ENCODE results near the gene CSRP1. TPM values are rescaled to one million over a fixed set of nuclear protein-coding genes. Genes with fewer than 3 reads are reported as not detected.
"Not testable (repeated sequence)": the region's sequence is repeated elsewhere in the genome, so short reads cannot be mapped to it uniquely, and the experiment has no call there.

The CSRP1 gene
- total RNA-seq, 1 donor from 2014 or later = 91.8 TPM

DNA sequence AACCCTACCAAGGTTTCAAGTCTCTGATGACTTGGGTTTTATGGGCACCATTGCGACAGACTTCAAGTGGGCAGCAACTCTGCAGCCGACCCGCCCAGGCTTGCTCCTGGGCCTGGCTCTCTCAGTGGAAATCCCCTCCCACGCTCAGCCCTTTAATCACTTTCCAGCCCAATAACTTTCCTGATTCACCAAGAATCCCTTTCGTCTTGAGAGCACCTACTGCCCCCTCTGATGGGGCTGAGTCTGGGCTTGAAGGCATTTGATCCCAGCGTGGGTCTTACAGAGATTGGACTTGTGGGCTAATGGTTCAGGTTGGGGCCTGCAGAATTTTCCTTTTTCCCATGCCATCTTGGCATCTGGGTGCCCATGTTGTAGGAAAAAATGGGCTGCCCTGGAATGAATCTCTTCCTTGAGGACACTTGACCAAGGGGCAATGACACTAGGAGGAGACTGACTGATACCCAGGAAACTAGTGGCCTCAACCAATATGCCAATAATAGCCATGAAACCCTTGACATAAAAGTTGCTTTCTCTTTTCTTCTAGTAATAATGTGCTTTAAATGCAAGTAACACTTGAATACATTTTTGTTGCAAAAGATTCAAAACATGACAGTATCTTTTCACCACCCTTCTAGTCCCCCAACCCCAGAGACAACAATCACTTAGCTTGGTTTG, 30.1 kb downstream of the CSRP1 start:
- DNase-seq = no peak

DNA sequence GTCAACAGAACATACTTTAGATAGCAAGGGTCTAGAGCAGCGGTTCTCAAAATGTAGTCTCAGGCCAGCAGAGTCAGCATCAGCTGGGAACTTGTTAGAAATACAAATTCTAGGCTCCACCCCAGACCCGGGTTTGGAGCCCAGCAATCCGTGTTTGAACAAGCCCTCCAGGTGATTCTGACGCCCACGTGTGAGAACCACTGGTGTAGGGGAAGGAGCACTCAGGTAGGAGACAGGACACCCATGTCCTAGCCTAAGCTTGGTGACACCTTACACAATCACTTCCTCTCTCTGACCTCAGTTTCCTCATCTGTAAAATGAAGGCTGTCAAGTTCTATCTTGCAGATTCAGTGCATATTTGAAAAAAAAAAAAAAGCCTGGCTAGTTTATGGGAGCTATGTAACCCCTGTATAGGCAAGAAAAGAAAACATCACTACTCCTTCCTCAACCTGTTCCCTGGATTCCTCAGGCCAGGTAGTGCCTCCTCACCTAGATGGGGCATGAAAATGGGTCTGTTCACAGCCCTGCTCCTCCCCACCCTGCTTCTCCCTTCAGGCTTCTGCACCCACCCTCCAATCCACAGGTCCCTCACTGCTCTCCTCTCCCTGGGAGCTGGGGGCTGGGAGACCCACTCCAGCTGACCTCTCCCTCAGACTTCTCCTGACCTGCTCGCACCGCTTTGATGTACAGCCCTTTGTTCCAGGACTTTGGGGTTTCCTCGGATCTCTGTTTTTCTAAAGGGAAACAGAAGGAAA, 30.8 kb downstream of the CSRP1 start:
- DNase-seq = no peak

DNA sequence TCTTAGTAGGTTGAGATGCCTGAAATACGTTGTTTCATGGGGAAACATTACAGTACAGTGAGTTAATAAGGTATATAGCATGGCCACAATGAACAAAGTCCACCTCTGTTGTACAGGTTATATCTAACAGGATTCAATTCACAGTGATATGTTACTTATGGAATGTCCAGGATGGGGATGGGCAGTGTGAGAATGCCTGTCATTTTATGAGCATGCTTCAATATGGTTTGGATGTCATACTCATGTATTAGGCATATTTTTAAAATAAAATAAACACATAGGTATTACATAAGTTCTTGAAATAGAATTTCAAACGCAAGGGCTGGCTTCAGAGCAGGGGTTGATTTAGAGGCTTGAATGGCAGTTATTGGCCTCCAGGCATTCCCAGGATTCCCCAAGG, 31.8 kb downstream of the CSRP1 start:
- DNase-seq = no peak

DNA sequence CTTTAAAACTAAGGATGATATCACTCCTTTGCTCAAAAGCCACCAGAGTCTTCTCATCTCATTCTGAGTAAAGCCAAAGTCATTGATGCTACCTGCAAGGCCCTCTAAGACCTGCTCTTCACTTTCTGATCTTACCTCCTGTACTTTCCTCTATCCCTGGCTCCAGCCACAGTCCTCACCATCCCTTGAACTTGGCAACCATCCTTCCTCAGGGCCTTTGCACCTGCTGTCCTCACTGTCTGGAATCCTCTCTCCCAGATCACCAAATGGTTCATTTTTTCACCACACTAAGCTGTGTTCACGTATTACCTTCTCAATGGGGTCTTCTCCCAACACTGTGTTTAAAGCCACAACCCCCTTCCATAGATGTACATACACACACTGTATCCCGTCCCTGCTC, 33.6 kb downstream of the CSRP1 start:
- DNase-seq = no peak

DNA sequence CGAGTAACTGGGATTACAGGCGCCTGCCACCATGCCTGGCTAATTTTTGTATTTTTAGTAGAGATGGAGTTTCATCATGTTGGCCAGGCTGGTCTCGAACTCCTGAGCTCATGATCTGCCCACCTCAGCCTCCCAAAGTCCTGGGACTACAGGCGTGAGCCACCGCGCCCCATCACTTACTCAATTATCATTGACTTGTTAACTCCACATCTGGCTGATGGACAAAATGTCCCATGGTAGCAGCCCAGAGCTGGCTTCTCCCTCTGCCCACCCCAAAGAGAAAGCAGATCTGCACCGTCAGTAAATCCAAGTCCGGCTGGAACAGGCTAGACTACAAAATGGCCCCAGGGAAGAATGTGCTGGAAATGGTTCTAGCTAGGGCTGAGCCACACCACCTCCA, 34.6 kb downstream of the CSRP1 start:
- not testable (repeated sequence) for DNase-seq

DNA sequence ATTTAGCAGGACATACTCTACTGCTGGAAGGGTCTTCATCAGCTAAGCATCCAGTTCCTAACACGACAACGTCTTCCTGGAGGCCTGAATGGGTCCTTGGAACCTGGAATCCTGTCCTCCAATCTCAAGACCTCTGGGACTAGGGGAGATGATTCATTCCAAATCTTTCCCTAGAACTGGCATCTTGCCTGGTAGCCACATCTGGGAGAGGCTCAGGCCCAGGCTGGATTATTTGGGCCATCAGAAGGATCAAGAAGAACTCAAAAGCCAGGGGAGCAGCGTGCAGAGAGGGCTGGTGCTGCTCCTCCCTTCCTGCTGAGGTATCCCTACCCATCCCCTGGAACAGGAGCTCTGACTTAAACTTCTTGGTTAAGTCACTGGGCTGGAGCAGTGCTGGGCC, 35.2 kb downstream of the CSRP1 start:
- DNase-seq = no peak

DNA sequence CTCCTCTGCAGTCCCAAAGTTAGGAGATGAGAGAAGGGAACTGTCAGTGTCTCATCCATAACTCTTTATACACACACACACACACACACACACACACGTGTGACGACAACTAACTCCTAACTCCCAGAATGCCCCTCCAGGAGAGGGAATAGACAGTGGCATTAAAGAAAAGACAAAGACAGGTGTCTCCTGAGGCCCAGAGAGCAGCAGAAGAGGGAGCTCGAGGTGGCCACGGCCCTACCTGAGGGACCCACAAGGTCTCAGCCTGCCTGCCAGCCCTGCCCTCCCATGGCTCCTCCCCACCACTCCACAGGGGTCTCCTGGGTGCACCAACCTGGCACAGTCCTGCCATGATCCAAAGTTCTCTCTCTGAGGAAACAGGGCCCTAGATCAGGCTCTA, 36.3 kb downstream of the CSRP1 start:
- no peak for DNase-seq

DNA sequence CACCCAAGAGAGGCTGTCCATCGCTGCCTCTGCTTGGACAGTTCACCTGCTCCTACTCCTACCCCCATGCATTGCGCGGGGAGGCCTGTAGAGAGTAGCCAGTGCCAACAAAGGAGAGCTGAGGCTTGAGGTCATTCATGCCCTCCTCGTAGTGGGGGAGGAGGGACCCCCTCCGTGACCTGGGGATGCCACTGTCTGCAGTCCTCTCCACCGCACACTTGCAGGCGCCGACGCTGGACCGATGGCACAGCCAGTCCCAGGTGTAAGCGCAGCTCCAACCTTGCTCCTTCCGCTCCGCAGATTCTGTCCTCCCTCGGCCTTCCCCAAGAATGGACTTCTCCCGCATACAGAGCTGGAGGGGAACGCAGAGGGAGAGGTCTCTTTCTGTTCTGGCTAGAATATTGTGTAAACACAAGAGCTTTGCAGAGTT, 37.3 kb downstream of the CSRP1 start:
- DNase-seq = no peak

DNA sequence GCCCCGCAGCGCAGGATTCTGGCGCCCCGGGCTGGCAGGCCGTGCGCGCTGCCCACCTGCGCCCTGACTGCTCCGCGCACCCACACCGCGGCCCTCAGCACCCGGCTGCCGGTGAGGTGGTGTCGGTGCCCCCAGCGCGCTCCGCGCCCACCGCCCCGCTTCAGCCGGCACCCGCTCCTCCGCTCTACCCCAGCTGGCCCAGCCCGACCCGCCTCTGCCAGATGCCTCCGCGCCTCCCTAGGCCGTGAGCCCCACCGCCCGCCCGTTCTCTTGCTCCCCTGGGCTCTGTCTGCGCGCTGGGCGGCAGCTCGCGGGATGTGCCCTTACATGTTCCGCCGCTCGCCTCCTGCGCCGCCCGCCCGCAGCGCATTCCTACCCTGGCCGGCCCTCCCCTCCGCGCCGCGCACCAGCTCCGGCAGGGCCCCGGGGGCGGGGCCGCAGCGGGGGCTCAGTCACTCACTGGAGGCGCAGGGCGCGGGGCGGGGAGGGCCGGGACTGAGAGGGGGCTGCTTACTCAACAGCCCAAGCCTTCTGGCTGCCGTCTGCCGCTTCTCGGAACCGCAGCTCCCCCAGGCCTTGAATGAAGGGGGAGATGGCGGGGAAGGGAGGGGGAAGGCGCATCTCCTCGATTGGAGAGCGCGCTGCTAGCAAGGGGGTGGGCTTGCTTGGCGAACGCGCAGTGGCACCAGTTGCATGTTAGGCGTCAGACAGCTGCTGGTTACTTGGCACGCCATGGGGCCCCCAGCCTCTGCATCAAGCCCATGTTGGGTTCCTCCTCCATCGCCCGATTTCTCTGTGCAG, 37.9 kb downstream of the CSRP1 start, which contains the start of gene PHLDA3:
TSS of gene PHLDA3 (minus strand) at position 345 of the 801 bp plus-strand sequence. CDS start 402 bp downstream, outside the sequence.
- DNase-seq = peak; percentile 90

DNA sequence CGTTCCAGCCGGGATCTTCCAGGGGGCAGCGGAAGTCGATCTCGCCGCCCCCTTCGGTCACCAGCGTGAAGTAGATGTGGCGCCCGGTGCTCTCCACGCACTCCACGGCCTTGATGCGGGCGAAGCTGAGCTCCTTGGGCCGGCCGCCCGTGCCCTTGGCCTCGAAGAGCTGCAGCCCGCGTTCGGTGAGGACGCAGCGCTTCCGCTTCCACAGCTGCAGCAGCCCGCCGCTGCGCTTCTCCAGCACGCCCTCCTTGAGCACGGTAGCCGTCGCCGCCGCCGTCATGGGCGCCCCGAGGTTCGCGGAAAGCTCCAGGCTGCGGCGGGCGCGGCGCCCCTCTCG, 38.5 kb downstream of the CSRP1 start:
- DNase-seq = no peak

DNA sequence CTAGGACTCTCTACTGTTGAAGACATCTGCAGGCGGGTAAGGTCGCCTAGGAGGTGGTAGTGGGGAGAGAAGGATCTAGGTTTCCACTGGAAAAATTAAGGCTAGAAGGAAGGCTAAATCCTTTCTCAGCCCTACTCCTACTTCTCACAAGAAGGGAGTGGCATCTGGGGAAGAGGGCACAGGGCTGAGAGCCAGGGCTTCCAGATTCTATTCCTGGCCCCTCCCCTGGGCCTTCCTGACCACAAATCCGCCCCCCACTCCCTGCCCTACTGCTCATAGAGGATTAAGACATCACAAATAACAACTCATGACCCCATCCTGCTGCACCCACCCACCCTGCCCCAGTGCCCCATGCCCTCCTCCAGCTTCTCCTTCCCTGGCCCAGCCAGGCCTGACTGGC, 40.4 kb downstream of the CSRP1 start:
- DNase-seq = no peak

DNA sequence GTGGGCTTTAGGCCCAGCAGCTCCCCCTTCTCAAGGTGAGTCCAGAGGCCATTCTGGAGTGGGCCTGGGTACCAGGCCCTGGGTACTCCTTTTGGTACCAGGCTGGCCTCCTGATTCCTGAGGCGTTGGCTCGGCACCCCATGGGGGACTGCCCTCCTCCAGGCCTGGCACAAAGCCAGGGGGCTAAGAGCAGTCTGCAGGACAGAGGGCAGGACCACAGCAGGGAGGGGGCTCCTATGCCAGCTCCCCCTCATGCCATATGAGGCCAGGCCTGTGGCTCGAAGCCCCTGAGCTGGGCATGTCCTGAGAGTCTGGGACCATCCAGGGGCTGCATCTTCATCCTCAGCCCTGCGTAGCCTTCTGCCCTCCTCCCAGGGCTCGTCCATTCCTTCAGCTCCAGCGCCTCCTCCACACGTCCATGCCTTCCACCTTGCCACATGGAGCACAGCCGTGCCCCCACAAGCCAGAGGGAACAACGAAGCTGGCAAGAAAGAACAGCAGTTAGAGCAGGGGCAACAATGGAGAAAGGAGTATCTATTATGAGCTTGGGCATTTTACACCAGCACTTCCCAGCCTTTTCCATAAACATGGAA, 41.1 kb downstream of the CSRP1 start:
- DNase-seq = no peak

DNA sequence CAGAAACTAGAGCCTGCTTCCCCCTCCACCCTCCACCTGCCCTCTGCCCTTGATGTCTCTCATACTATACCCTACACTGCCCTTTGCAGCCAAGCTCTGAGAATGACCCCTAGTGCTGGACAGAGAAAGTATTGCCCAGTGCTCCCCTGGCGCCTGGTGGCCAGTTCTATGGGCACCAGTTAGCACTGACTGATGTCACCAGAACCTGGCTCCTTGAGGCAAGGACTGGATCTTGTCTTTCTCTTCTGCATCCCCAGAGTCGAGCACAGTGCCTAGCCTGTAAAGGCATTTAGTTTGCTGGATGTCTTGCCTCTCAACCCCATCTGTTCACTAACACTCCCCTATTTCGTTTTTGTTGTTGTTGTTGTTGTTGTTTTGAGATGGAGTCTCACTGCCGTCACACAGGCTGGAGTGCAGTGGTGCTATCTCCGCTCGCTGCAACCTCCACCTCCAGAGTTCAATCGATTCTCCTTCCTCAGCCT, 43.8 kb downstream of the CSRP1 start:
- DNase-seq = no peak

DNA sequence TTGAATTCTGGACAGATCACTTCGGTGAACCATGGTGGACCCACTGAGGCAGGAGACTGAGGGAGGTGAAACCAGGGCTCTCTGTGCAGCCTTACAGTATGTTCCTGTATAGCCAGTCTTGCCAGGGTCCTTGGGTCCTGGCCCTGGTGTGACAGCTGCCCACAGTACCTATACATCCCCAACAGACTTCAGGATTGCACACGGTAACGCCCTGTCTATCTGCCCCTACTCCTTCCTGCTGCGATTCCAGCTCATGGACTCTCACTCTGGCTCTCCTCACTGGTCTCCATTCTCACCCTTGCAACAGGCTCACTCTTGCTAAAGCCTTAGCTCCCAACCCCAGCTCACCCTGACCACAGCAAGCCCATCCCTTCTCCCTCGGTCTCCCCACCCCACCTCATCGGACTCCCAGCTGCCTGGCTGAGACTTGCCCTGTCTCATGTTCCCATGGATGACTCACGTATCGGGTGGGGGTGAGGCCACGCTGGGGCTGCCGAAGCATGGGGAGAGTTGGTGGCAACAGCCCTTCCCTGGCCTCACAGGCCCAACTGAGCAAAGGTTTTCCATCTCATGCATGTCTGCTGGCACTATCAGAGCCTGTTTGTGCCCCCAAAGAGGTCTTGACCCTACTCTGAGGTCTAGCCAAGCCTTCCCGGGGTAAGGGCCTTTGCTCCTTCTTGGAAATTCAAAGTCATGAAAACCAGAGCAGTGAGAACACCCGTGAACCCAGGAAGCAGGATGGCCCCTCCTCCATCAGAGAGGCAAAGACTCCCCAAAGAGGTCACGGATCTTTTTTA, 45.1 kb downstream of the CSRP1 start:
- DNase-seq = no peak

DNA sequence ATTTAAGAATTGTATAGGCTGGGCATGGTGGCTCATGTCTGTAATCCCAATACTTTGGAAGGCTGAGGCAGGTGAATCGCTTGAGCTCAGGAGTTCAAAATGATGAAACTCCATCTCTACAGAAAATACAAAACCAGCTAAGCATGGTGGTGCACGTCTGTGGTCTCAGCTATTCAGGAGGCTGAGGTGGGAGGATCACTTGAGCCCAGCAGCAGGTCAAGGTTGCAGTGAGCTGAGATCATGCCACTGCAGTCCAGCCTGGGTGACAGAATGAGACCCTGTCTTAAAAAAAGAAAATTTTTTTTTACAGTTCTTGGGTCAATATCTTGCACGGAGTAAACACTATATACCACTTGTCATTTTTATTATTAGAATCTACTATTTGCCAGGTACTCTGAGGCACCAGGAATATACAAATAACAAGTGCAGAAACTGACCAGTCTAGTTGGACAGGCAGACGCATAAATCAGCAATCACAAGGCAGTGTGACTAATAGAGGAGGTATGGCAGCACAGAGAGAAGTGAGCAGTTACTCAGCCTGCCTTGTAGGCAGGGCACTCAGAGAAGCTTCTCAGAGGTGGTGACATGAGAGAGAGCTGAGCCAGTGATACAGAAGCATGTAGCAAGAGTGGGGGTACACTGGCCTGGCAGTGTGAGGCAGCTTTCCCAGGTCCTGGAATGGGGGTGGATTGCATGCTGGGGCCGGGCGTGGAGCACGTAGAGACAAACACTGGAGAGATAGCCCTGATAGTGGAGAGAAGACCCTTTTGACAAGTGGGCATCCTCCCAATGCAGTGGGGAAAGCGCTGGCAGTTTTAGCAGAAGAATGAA, 45.9 kb downstream of the CSRP1 start:
- no peak for DNase-seq

DNA sequence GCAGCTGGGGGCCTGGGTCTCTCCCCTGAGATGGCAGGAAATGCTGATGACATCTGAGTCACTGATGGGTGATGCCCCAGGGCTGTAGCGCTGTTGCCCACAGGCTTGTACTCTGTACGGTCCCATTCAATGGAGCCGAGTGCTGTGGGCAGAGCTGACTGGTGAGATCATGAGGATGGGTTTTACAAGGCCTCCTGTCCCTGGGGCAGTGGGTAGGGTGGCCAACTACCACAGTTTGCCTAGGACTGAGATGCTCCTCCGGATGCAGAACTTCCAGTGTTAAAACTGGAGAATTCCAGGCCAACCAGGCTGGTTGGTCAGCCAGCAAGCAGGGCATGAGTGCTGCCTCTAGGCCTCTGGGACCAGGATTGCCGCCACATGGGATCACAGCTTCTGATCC, 47.1 kb downstream of the CSRP1 start:
- DNase-seq = no peak

DNA sequence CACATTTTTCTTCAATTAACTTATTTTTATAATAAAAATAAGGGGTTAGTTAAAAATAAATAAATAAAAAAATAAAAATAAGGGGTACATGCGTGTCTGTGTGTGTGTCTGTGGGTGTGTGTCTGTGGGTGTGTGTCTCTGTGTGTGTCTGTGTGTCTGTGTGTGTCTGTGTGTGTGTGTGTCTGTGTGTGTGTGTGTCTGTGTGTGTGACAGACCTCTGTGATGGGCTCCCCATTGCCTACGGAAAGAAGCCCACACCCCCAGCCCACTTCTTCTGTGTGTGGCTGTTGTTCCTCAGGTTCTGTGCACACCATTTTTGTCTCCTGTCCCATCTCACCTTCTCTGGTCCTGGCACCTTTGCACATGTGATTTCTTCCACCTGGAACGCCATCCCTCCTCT, 47.9 kb downstream of the CSRP1 start:
- no peak for DNase-seq

DNA sequence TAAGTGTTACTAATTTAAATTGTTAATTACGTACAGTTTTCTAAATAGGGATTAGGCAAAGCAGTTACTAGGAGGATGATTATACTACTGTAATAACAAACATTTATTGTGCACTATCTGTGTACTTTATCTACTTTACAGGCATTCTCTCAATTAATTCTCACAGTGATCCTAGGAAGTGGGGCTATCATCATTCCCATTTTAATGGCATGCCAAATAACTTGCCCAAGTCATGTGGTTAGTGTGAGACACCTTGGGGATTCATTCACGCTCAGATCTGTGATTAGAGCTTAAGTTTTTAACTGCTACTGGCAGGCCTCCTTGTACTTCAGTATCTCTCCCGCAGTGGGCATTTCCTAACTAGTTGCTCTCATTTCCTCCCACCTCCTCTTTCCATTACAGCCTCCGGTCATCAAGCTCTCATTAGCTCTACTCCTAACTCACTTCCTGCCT, 49.4 kb downstream of the CSRP1 start:
- DNase-seq = no peak

DNA sequence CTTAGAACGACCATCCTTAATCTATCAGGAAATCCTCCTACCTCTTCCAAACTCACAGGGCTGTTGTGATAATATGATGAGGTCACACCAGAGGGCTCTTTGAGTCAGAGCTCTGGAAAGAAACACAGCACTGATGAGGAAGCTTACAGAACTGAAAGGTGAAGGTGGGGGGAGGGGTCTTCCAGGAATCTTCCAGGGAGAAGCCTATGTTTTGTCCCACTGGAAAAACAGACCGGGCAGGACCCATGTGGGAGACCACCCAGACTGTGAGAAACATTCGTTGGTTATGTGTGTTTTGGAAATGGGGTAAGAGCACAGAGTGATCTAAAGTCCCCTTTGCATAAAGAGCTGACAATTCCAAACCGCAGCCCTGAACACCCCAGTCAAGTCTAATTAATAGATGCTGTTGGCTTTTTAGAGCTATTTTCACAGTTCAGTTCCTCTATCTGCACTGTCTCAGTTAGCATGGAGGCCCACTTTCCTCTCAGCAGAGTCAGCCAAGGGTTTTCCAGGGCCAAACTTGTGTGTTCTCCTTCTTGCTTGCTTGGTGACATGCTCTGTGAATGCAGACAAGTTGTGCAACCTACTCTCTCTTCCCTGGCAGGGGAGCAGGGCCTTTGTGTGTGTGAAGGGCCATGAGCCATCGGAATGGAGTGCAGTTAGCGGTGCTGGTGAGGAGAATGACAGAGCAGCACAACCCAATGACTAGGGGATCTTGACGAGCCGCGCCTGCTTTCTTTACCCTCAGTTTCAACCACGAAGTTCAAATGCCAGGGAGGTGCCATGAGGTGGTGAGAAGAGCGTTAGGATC, 50.2 kb downstream of the CSRP1 start:
- peak; percentile 89 for DNase-seq

DNA sequence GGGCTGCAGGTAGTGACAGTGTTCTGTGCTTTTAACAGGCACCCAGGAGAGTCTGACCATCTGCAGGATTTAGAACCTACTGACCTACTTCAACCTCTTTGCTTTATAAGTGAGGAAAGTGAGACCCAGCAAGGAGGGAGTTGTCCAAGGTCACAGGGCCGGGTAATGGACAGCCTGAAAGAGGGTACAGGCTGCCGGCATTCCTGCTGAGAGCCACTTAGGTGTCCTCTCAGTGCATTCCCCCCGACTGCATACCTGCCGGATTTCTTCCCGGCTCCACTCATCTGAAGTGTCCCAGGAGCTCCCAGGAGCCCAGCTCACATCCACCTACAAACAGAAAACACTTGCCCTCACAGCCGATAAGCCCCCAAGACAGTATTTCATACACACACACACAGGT, 51.8 kb downstream of the CSRP1 start:
- no peak for DNase-seq

All from skin of body (tissue), 2 donors.